NK-92 (cell line): ENCODE results near the gene VASP.

ENCODE experiments used
- DNase-seq: peaks from one replicate; lab custom pipeline; 2025; ENCODE audit not compliant: unreplicated experiment; lab: John Stamatoyannopoulos, UW

VASP gene

GRCh38 chr19:45547965-45548609 lies 40.8 kb downstream of the VASP start:
- DNase-seq, result no peak

GRCh38 chr19:45553464-45553863 lies 46.2 kb downstream of the VASP start:
- no peak for DNase-seq

- DNase-seq, result no peak
These were observed 47.2 kb downstream of the VASP start for GRCh38 chr19:45554481-45554880.

GRCh38 chr19:45556835-45557234 lies 49.6 kb downstream of the VASP start:
- no peak for DNase-seq

- DNase-seq, result no peak
These were observed 51.2 kb downstream of the VASP start for GRCh38 chr19:45558399-45558878.

GRCh38 chr19:45560038-45560437 lies 52.8 kb downstream of the VASP start:
- no peak for DNase-seq

- DNase-seq, result no peak
These were observed 53.4 kb downstream of the VASP start for GRCh38 chr19:45560686-45561085.

GRCh38 chr19:45564131-45564780 lies 57.0 kb downstream of the VASP start:
- DNase-seq, result no peak

GRCh38 chr19:45567609-45568008 lies 60.3 kb downstream of the VASP start:
- no peak for DNase-seq

GRCh38 chr19:45568732-45569131 lies 61.5 kb downstream of the VASP start:
- no peak for DNase-seq

- DNase-seq, result no peak
These were observed 62.5 kb downstream of the VASP start for GRCh38 chr19:45569619-45570421.

- DNase-seq, result no peak
These were observed 64.4 kb downstream of the VASP start for GRCh38 chr19:45571457-45572220.

- DNase-seq, result no peak
These were observed 67.2 kb downstream of the VASP start for GRCh38 chr19:45574526-45574925.

- DNase-seq, result no peak
These were observed 67.9 kb downstream of the VASP start for GRCh38 chr19:45575216-45575615.
